ENCODE measurements around the gene KRT82.

DNA sequence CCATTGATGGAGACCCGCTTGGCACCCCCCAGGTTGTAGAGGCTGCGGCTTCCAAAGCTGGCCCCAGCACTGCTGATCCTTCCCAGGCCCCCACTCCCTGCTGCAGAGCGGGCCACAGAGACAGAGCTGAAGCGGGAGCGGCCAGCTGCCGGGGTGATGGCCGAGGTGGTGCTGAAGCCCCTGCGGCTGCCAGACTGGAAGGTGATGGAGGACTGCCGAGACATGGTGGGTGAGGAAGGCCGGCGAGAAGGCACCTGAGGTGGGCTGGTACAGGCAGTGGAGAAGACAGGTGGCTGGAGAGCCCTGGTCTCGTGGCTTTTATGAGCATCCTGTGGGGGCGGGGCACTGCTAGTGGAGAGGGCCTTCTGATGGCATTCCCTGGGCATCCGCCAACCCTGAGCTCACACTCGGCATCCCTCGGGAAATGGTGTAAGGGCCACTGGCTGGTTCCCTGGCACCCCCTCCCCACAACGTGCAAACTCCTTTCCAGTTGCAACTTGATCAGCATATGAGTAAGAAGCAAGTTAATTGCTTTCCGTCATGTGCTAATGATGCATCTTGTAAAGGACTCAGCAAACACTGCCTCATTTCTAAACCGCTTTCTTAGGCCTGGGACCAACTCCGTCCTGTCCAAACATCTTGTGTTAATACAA is 28.1 kb upstream of the KRT82 start, which contains the start of gene KRT75:
- TF ChIP-seq, protein P1, sequence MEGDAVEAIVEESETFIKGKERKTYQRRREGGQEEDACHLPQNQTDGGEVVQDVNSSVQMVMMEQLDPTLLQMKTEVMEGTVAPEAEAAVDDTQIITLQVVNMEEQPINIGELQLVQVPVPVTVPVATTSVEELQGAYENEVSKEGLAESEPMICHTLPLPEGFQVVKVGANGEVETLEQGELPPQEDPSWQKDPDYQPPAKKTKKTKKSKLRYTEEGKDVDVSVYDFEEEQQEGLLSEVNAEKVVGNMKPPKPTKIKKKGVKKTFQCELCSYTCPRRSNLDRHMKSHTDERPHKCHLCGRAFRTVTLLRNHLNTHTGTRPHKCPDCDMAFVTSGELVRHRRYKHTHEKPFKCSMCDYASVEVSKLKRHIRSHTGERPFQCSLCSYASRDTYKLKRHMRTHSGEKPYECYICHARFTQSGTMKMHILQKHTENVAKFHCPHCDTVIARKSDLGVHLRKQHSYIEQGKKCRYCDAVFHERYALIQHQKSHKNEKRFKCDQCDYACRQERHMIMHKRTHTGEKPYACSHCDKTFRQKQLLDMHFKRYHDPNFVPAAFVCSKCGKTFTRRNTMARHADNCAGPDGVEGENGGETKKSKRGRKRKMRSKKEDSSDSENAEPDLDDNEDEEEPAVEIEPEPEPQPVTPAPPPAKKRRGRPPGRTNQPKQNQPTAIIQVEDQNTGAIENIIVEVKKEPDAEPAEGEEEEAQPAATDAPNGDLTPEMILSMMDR (IDR thresholded peaks at IDR 0.05), result no peak
- TF ChIP-seq POLR2A (IDR thresholded peaks at IDR 0.05), result no peak

Measured in adrenal gland (tissue), 5 donors.